Immature natural killer cell (primary cell): ENCODE data around the gene PSENEN. TPM values are rescaled to one million over a fixed set of nuclear protein-coding genes. Genes with fewer than 3 reads are reported as not detected.

Experiments used
- DNase-seq, 3 donors: peaks; one replicate each; pipeline ENCODE4 v3.0.0; 2022; ENCODE audit warnings: mixed read lengths in 1 of 3
- H3K27ac Mint-ChIP-seq, 6 donors: one replicate each; pipeline ENCODE4 v1.8.0; 2020; ENCODE audit warnings: mixed read lengths in 6 of 6, mild to moderate bottlenecking in 5 of 6, inconsistent platforms in 4 of 6, moderate library complexity in 3 of 6
- H3K27me3 Mint-ChIP-seq, 3 donors: one replicate each; pipeline ENCODE4 v1.8.0; 2020 to 2021; ENCODE audit warnings: low read depth in 3 of 3, mild to moderate bottlenecking in 3 of 3, mixed read lengths in 3 of 3, moderate library complexity in 3 of 3, inconsistent platforms in 1 of 3
- H3K36me3 Mint-ChIP-seq, 3 donors: one replicate each; pipeline ENCODE4 v1.8.0; 2020; ENCODE audit warnings: mixed read lengths in 3 of 3, inconsistent platforms in 2 of 3, mild to moderate bottlenecking in 2 of 3
- H3K4me1 Mint-ChIP-seq, 2 donors: one replicate each; pipeline ENCODE4 v1.8.0; 2020; ENCODE audit warnings: inconsistent platforms in 2 of 2, mild to moderate bottlenecking in 2 of 2, mixed read lengths in 2 of 2, moderate library complexity in 1 of 2
- H3K4me3 Mint-ChIP-seq, 5 donors: one replicate each; pipeline ENCODE4 v1.8.0; 2020; ENCODE audit warnings: mild to moderate bottlenecking in 5 of 5, mixed read lengths in 5 of 5, inconsistent platforms in 3 of 5, moderate library complexity in 3 of 5
- H3K9me3 Mint-ChIP-seq, 6 donors: one replicate each; pipeline ENCODE4 v1.8.0; 2020; ENCODE audit warnings: mild to moderate bottlenecking in 6 of 6, mixed read lengths in 6 of 6, inconsistent platforms in 4 of 6, moderate library complexity in 3 of 6
- polyA plus RNA-seq, 3 donors: library from polyadenylated mRNA; unstranded; fragments of 300-500 nt; fragmentation: Illumina TruSeq; gene quantifications; one replicate each; pipeline ENCODE4 v1.2.3, GENCODE V29; 2021

Gene PSENEN
- polyA plus RNA-seq, 3 donors from 2014 or later: 127 to 149 (median 129) TPM

DNA sequence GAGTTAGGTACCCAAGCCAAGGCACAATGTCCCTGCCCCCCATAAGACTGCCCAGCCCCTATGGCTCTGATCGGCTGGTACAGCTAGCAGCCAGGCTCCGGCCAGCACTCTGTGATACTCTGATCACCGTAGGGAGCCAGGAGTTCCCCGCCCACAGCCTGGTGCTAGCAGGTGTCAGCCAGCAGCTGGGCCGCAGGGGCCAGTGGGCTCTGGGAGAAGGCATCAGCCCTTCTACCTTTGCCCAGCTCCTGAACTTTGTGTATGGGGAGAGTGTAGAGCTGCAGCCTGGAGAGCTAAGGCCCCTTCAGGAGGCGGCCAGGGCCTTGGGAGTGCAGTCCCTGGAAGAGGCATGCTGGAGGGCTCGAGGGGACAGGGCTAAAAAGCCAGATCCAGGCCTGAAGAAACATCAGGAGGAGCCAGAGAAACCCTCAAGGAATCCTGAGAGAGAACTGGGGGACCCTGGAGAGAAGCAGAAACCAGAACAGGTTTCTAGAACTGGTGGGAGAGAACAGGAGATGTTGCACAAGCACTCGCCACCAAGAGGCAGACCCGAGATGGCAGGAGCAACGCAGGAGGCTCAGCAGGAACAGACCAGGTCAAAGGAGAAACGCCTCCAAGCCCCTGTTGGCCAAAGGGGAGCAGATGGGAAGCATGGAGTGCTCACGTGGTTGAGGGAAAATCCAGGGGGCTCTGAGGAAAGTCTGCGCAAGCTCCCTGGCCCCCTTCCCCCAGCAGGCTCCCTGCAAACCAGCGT is 30.7 kb upstream of the PSENEN start:
- peaks cover 3 to 5% (median 3%) of the 10 kb centered on the region in 3 donors for H3K27me3 Mint-ChIP-seq
- DNase-seq: no peak
- H3K9me3 Mint-ChIP-seq: no peaks in the 10 kb centered on the region
- H3K36me3 Mint-ChIP-seq: no peaks in the 10 kb centered on the region
- H3K27ac Mint-ChIP-seq: peak overlapping the region in 2 of 6 donors; percentile 42 to 55
- peak overlapping the region in 4 of 5 donors; percentile 27 to 44 (median 36) for H3K4me3 Mint-ChIP-seq
- H3K4me1 Mint-ChIP-seq: peaks cover 26% of the 10 kb centered on the region in 2 donors

DNA sequence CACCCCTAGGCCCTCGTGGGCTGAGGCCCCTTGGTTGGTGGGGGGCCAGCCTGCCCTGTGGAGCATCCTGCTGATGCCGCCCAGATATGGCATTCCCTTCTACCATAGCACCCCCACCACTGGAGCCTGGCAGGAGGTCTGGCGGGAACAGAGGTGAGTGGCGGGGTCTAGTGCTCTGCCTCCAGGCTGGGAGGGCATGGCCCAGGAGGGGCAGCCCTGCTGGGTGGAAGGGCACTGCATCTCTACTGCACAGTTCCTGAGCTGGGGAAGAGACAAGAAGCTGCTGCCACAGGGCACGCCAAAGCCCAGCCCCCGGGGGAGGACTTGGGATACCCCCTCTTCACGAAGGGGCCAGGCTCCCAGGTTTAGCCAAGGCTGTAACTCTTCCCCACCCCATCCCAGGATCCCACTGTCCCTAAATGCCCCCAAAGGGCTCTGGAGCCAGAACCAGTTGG is 30.1 kb upstream of the PSENEN start:
- Mint-ChIP-seq H3K27me3 (peaks cover 3 to 5% (median 3%) of the 10 kb centered on the region in 3 donors), H3K36me3 (peaks cover 0 to 3% (median 0%) of the 10 kb centered on the region in 3 donors), H3K27ac (peak overlapping the region in 1 of 6 donors; percentile 55), H3K9me3 (no peaks in the 10 kb centered on the region), H3K4me1 (peaks cover 29 to 31% of the 10 kb centered on the region in 2 donors), H3K4me3 (no peak overlapping the region)
- DNase-seq: no peak

DNA sequence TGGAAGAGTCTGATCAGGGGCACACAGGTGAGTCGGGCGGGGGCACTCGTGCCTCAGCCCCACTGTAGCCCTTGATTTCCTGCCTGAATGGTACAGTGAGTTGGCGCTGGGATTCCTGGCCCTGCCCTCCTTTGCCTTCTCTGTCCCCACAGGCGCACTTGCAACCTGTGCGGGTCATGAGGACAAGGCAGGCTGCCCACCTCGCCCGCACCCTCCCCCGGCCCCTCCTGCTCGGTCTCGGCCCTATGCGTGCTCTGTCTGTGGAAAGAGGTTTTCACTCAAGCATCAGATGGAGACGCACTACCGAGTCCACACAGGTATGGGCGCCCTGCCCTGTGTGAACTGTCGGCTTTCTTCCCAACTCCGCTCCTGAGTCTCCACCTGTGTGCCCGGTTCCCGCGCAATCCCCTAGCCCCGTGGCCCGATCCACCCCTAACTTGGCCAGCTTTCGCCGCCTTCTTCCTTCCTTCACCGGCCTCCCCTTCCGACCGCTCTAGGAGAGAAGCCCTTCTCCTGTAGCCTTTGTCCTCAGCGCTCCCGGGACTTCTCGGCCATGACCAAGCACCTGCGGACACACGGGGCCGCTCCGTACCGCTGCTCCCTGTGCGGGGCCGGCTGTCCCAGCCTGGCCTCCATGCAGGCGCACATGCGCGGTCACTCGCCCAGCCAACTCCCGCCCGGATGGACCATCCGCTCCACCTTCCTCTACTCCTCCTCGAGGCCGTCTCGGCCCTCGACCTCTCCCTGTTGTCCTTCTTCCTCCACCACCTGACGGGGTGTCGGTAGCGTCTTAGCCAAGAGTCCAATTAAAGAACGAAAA is 29.3 kb upstream of the PSENEN start:
- H3K4me1 Mint-ChIP-seq: peaks cover 29 to 32% of the 10 kb centered on the region in 2 donors
- peak overlapping the region; percentile 87 to 99 (median 96) for H3K27ac Mint-ChIP-seq
- peak overlapping the region; percentile 91 to 98 (median 94) for H3K4me3 Mint-ChIP-seq
- H3K27me3 Mint-ChIP-seq: peaks cover 3 to 5% (median 3%) of the 10 kb centered on the region in 3 donors
- peaks cover 0 to 4% (median 0%) of the 10 kb centered on the region in 3 donors for H3K36me3 Mint-ChIP-seq
- no peaks in the 10 kb centered on the region for H3K9me3 Mint-ChIP-seq
- DNase-seq: peak in 1 of 3 donors; percentile 9

DNA sequence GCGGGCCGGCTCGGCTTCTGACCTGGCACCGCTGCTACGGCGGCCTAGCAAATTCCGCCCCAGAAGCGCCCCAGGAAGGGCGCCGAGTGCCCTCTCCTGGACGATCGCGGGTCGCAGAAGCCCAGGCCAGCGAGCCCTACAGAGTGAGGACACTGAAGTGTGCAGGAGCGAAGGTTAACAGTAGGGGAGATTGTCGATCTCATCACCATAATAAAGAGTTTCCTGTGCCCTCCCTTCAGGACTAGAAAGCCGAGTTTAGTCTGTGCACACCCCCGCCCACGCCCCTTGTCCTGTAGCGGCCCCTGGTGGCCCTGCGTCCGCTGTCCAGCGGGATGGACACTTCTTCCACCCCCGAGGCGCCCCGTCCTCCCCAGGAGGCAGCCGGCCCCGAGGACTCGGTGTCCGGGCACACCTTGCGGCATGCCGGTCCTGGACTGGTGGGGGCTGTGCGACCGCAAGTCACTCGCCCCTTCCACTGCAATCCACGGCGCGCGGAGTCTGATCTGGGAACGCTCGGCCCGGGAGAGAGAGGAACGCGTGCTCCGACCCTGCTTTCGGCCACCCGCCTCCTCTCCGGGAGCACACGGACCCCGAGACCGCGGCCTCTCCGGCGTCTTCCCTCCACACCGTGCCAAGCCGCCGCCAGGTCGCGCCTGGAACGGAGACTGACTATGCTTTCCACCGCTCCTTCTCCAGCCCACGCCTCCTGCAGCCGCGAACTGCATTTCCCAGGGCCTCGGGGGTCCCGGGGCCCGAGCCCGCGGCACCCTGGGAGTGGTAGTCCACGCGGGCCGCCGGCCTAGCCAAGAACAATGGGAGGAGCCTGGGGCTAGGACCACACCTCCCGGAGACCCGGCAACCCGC is 28.4 kb upstream of the PSENEN start:
- no peaks in the 10 kb centered on the region for H3K9me3 Mint-ChIP-seq
- DNase-seq: peak; percentile 94 to 96 (median 96)
- peaks cover 0 to 4% (median 0%) of the 10 kb centered on the region in 3 donors for H3K36me3 Mint-ChIP-seq
- peak overlapping the region; percentile 87 to 99 (median 96) for H3K27ac Mint-ChIP-seq
- peaks cover 29 to 32% of the 10 kb centered on the region in 2 donors for H3K4me1 Mint-ChIP-seq
- peak overlapping the region; percentile 91 to 98 (median 94) for H3K4me3 Mint-ChIP-seq
- H3K27me3 Mint-ChIP-seq: peaks cover 3 to 5% (median 3%) of the 10 kb centered on the region in 3 donors

DNA sequence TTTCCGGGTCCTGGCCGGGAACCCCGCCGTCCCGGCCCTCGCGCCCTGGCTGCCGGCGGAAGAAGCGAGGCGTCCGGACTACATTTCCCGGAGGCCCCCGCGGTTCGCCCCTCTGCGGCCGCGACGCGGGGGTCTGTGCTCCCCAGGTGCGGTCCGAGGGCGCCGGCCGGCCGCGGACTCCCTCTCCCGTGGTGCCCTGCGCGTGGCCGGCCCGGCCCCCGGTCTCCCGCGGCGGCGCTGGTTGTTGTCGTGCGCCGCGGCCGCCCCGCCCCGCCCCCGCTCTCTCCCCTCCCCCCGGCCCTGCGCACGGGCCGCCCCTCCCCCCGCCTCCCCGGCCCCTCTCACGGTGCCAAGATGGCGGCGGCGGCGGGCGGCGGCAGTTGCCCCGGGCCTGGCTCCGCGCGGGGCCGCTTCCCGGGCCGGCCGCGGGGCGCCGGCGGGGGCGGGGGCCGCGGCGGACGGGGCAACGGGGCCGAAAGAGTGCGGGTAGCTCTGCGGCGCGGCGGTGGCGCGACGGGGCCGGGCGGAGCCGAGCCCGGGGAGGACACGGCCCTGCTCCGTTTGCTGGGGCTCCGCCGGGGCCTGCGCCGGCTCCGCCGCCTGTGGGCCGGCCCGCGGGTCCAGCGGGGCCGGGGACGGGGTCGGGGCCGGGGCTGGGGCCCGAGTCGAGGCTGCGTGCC is 27.6 kb upstream of the PSENEN start, which contains the start of gene KMT2B:
KMT2B (plus strand) TSS at position 339 of the 680 bp plus-strand sequence; CDS start at position 355, 16 bp downstream.
- H3K4me1 Mint-ChIP-seq: peaks cover 32% of the 10 kb centered on the region in 2 donors
- DNase-seq: no peak
- peaks cover under 1 to 5% (median 3%) of the 10 kb centered on the region in 3 donors for H3K27me3 Mint-ChIP-seq
- peak within 1 kb of the TSS; percentile 91 to 98 (median 94) for H3K4me3 Mint-ChIP-seq
- H3K27ac Mint-ChIP-seq: peak within 1 kb of the TSS; percentile 87 to 99 (median 96)
- no peaks in the 10 kb centered on the region for H3K9me3 Mint-ChIP-seq
- H3K36me3 Mint-ChIP-seq: peaks cover 0 to 4% (median 0%) of the 10 kb centered on the region in 3 donors

DNA sequence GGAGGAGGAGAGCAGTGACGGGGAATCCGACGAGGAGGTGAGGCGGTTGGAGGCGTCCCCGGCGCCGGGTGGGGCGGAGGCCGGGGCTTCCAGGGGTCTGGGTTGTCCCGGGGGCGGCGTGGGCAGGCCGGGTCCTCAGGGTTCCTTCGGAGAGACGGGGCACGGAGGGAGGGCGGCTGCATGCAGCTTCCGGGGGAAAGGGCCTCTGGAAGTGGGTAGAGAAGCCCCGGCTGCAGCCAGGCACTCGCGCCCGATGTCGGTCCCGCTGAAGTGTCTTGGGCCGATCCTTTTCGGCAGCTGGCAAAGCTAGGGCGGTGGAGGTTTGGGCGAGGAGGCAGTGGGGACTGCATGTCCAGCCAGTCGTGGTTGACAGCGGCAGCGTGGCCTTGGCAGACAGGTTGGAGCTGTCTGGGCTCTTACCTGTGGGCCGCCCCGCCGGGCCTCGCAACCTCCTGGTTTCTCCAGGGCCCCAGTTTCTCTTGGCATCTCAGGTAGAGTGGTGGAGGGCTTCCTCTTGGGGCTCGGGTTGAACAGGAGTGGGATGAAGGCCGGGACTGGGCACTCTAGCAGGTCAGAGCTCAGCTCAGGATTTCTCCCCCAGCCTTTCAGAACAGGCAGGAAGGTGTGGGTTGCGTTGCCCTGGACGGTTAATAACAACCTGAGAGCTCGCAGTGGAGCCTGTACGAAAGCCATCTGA is 27.0 kb upstream of the PSENEN start:
- peak overlapping the region in 5 of 6 donors; percentile 74 to 93 (median 88) for H3K27ac Mint-ChIP-seq
- H3K4me3 Mint-ChIP-seq: peak overlapping the region; percentile 81 to 89 (median 88)
- peaks cover 32% of the 10 kb centered on the region in 2 donors for H3K4me1 Mint-ChIP-seq
- peaks cover 0 to 8% (median 0%) of the 10 kb centered on the region in 3 donors for H3K36me3 Mint-ChIP-seq
- peaks cover 0 to 3% (median 3%) of the 10 kb centered on the region in 3 donors for H3K27me3 Mint-ChIP-seq
- DNase-seq: peak; percentile 33 to 37 (median 36)
- H3K9me3 Mint-ChIP-seq: no peaks in the 10 kb centered on the region

DNA sequence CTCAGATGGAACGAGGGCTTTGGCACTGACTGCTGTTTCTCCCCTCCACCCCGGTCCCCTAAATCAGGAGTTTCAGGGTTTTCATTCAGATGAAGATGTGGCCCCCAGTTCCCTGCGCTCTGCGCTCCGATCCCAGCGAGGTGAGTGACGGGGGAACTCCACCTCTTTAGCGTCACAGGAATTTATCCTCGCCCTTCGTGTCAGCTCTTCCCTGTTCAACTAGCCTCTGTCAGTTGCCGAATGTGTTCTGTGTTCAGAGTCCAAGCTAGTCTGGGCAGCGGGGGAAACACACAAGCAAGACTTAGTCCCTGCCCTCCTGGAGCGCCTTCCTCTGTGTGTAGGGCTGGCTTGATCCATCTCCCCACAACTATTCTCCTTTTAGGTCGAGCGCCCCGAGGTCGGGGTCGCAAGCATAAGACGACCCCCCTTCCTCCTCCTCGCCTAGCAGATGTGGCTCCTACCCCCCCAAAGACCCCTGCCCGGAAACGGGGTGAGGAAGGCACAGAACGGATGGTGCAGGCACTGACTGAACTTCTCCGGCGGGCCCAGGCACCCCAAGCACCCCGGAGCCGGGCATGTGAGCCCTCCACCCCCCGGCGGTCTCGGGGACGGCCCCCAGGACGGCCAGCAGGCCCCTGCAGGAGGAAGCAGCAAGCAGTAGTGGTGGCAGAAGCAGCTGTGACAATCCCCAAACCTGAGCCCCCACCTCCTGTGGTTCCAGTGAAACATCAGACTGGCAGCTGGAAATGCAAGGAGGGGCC is 25.9 kb upstream of the PSENEN start:
- peaks cover 32% of the 10 kb centered on the region in 2 donors for H3K4me1 Mint-ChIP-seq
- H3K27me3 Mint-ChIP-seq: peaks cover 0 to 3% (median 3%) of the 10 kb centered on the region in 3 donors
- H3K27ac Mint-ChIP-seq: peak overlapping the region; percentile 49 to 88 (median 73)
- H3K4me3 Mint-ChIP-seq: peak overlapping the region; percentile 81 to 89 (median 88)
- DNase-seq: no peak
- no peaks in the 10 kb centered on the region for H3K9me3 Mint-ChIP-seq
- H3K36me3 Mint-ChIP-seq: peaks cover 0 to 14% (median 5%) of the 10 kb centered on the region in 3 donors

DNA sequence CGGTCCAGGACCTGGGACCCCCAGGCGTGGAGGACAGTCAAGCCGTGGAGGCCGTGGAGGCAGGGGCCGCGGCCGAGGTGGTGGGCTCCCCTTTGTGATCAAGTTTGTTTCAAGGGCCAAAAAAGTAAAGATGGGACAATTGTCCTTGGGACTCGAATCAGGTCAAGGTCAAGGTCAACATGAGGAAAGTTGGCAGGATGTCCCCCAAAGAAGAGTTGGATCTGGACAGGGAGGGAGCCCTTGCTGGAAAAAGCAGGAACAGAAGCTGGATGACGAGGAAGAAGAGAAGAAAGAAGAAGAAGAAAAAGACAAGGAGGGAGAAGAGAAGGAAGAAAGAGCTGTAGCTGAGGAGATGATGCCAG is 25.3 kb upstream of the PSENEN start:
- H3K27me3 Mint-ChIP-seq: peaks cover 0 to 3% (median 3%) of the 10 kb centered on the region in 3 donors
- no peak for DNase-seq
- H3K36me3 Mint-ChIP-seq: peaks cover 0 to 14% (median 5%) of the 10 kb centered on the region in 3 donors
- H3K4me1 Mint-ChIP-seq: peaks cover 30 to 32% of the 10 kb centered on the region in 2 donors
- peak overlapping the region in 1 of 5 donors; percentile 22 for H3K4me3 Mint-ChIP-seq
- no peaks in the 10 kb centered on the region for H3K9me3 Mint-ChIP-seq
- H3K27ac Mint-ChIP-seq: peak overlapping the region in 2 of 6 donors; percentile 31 to 72

DNA sequence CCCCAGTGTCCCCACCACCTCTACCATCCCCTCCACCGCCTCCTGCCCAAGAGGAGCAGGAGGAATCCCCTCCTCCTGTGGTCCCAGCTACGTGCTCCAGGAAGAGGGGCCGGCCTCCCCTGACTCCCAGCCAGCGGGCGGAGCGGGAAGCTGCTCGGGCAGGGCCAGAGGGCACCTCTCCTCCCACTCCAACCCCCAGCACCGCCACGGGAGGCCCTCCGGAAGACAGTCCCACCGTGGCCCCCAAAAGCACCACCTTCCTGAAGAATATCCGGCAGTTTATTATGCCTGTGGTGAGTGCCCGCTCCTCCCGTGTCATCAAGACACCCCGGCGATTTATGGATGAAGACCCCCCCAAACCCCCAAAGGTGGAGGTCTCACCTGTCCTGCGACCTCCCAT is 24.8 kb upstream of the PSENEN start:
- Mint-ChIP-seq H3K27me3 (peaks cover 0 to 3% (median 3%) of the 10 kb centered on the region in 3 donors), H3K4me1 (peaks cover 30 to 32% of the 10 kb centered on the region in 2 donors), H3K27ac (no peak overlapping the region), H3K4me3 (no peak overlapping the region), H3K9me3 (no peaks in the 10 kb centered on the region), H3K36me3 (peaks cover 0 to 17% (median 5%) of the 10 kb centered on the region in 3 donors)
- no peak for DNase-seq

DNA sequence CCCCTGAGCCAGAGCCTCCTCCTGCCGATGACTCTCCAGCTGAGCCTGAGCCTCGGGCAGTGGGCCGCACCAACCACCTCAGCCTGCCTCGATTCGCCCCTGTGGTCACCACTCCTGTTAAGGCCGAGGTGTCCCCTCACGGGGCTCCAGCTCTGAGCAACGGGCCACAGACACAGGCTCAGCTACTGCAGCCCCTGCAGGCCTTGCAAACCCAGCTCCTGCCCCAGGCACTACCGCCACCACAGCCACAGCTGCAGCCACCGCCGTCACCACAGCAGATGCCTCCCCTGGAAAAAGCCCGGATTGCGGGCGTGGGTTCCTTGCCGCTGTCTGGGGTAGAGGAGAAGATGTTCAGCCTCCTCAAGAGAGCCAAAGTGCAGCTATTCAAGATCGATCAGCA is 24.1 kb upstream of the PSENEN start:
- Mint-ChIP-seq H3K27ac (no peak overlapping the region), H3K4me1 (peaks cover 23 to 25% of the 10 kb centered on the region in 2 donors), H3K27me3 (peaks cover 0 to 3% (median 1%) of the 10 kb centered on the region in 3 donors), H3K4me3 (no peak overlapping the region), H3K36me3 (peaks cover 0 to 24% (median 5%) of the 10 kb centered on the region in 3 donors), H3K9me3 (no peaks in the 10 kb centered on the region)
- DNase-seq: no peak

DNA sequence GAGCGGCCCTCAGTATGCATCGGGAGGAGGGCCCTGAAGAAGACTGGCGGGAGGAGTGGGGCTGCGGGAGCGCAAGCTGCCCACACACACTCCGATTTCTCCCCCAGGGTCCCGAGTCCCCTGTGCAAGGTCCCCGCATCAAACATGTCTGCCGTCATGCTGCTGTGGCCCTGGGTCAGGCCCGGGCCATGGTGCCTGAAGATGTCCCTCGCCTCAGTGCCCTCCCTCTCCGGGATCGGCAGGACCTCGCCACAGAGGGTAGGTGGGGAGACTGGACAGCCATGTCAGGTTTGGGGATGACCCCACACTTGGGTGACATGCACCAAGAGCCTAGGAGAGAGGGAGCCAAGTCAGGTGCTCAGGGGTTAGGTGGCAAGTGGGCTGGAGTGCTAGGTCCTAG is 23.0 kb upstream of the PSENEN start:
- Mint-ChIP-seq H3K4me1 (peaks cover 17 to 20% of the 10 kb centered on the region in 2 donors), H3K4me3 (no peak overlapping the region), H3K9me3 (no peaks in the 10 kb centered on the region), H3K27ac (no peak overlapping the region), H3K36me3 (peaks cover 0 to 28% (median 5%) of the 10 kb centered on the region in 3 donors), H3K27me3 (peaks cover 0 to 3% (median 0%) of the 10 kb centered on the region in 3 donors)
- no peak for DNase-seq
